Measurements from ENCODE around the gene ZWINT. TPM values are rescaled to one million over a fixed set of nuclear protein-coding genes. Genes with fewer than 3 reads are reported as not detected.

The ZWINT gene
- total RNA-seq, 4 donors from 2014 or later = 5.2 to 21.9 (median 6.9) TPM

DNA sequence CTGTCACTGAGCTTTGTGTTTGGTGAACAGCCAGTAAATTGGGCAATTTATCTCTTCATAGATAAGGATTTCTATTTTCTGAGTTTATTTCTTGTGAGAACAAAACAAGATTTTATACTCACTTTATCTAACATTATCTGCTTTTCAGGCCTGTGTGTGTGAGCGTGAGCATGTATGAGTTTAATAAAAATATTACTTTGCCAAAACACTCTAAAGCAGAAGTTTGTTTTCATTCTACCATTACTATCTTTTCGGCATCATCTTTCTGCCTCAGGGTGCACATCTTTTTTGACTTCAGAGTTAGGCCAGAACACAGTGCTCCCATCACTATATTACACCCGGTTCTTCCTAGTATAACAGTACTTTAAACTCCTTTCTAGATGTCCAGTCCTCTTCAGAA is 13.0 kb downstream of the ZWINT start:
- WGBS, 2 donors (ENCODE audit: low coverage in 1 of 2) = 81 to 89% methylated on average over 3 of the region's 3 CpGs
- in situ Hi-C loops (cut with MboI; ENCODE audit: low pct_ligation_motif_present in 1 of 4, low pct_unique_long_range_greater_than_20kb in 1 of 4, low sequenced_read_pairs in 3 of 4) = no loop called here
- no peak overlapping the region for H3K27ac ChIP-seq
- intact Hi-C loops (cut with DNase I; ENCODE audit: low total_unique reads) = no loop called here
- no peaks in the 10 kb centered on the region for H3K36me3 ChIP-seq
- H3K4me1 ChIP-seq = no peaks in the 10 kb centered on the region
- H3K4me3 ChIP-seq = no peak overlapping the region
- no peaks in the 10 kb centered on the region for H3K9me3 ChIP-seq
- no peaks in the 10 kb centered on the region for H3K27me3 ChIP-seq
- TF ChIP-seq POLR2AphosphoS5 (IDR thresholded peaks at IDR 0.05) (no peak), POLR2A (IDR thresholded peaks at IDR 0.05) (no peak), EP300 (IDR thresholded peaks at IDR 0.05; ENCODE audit: low read depth) (no peak)
- TF ChIP-seq, protein P1, sequence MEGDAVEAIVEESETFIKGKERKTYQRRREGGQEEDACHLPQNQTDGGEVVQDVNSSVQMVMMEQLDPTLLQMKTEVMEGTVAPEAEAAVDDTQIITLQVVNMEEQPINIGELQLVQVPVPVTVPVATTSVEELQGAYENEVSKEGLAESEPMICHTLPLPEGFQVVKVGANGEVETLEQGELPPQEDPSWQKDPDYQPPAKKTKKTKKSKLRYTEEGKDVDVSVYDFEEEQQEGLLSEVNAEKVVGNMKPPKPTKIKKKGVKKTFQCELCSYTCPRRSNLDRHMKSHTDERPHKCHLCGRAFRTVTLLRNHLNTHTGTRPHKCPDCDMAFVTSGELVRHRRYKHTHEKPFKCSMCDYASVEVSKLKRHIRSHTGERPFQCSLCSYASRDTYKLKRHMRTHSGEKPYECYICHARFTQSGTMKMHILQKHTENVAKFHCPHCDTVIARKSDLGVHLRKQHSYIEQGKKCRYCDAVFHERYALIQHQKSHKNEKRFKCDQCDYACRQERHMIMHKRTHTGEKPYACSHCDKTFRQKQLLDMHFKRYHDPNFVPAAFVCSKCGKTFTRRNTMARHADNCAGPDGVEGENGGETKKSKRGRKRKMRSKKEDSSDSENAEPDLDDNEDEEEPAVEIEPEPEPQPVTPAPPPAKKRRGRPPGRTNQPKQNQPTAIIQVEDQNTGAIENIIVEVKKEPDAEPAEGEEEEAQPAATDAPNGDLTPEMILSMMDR (IDR thresholded peaks at IDR 0.05) = no peak
- no peak for DNase-seq

DNA sequence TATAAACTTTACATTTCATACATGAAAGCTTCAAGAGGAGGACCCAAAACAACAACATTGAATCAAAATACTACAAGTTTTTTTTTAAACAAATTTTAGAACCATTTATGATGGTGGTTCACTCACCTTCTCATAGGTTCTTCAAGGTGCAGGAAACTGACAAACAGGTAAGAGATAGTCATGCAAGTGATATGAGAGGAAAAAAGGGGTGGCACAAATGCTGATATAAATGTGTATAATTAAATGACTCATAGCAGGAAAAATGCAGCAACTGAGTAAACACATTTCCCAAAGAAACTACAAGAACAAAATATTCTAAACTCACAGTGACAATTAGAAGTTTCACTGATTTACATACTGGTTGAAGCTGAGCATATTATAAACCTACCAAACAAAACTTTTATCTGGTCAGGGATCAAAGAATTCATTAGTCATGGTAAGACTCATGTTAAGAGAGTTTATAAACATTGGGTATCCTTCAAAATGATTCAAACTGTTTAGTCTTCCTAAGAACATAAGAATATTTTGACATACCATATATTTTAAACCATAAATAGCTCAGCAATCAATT is 14.1 kb downstream of the ZWINT start:
- Histone ChIP-seq H3K27ac (no peak overlapping the region), H3K36me3 (no peaks in the 10 kb centered on the region), H3K4me3 (no peak overlapping the region), H3K9me3 (no peaks in the 10 kb centered on the region), H3K4me1 (no peaks in the 10 kb centered on the region), H3K27me3 (no peaks in the 10 kb centered on the region)
- no peak for DNase-seq
- in situ Hi-C loops (cut with MboI; ENCODE audit: low pct_ligation_motif_present in 1 of 4, low pct_unique_long_range_greater_than_20kb in 1 of 4, low sequenced_read_pairs in 3 of 4) = no loop called here
- intact Hi-C loops (cut with DNase I; ENCODE audit: low total_unique reads) = no loop called here
- TF ChIP-seq, protein P1 (IDR thresholded peaks at IDR 0.05) = no peak
- no peak for TF ChIP-seq POLR2AphosphoS5 (IDR thresholded peaks at IDR 0.05)
- TF ChIP-seq POLR2A (IDR thresholded peaks at IDR 0.05) = no peak
- TF ChIP-seq EP300 (IDR thresholded peaks at IDR 0.05; ENCODE audit: low read depth) = no peak

DNA sequence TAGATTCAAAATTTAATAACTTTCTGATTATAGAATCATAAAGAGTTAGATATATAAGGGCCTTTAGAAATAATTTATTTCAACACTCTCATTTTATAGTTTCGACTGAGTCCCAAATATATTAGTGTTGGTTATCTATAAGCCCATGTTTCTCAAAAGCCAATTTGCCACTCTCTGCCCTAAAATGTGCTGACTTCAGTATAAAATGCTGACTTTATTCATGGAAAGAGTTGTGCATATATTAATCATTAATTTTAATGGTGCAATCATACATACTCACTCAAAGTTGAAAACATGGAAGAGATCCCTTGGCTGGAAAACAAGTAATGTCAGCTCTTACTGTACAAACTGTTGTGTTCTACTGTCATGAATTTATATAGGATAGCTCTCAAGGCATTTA is 19.4 kb downstream of the ZWINT start:
- TF ChIP-seq POLR2A (IDR thresholded peaks at IDR 0.05) (no peak), POLR2AphosphoS5 (IDR thresholded peaks at IDR 0.05) (no peak), EP300 (IDR thresholded peaks at IDR 0.05; ENCODE audit: low read depth) (no peak)
- TF ChIP-seq, protein P1 (IDR thresholded peaks at IDR 0.05) = no peak
- Histone ChIP-seq H3K4me1 (no peaks in the 10 kb centered on the region), H3K27ac (no peak overlapping the region), H3K4me3 (no peak overlapping the region), H3K27me3 (no peaks in the 10 kb centered on the region), H3K9me3 (no peaks in the 10 kb centered on the region), H3K36me3 (no peaks in the 10 kb centered on the region)
- DNase-seq = no peak
- intact Hi-C loops (cut with DNase I; ENCODE audit: low total_unique reads) (no loop called here), in situ Hi-C loops (cut with MboI; ENCODE audit: low pct_ligation_motif_present in 1 of 4, low pct_unique_long_range_greater_than_20kb in 1 of 4, low sequenced_read_pairs in 3 of 4) (no loop called here)
- 83 to 86% methylated on average over 1 of the region's 1 CpG for WGBS, 2 donors (ENCODE audit: low coverage in 1 of 2)

DNA sequence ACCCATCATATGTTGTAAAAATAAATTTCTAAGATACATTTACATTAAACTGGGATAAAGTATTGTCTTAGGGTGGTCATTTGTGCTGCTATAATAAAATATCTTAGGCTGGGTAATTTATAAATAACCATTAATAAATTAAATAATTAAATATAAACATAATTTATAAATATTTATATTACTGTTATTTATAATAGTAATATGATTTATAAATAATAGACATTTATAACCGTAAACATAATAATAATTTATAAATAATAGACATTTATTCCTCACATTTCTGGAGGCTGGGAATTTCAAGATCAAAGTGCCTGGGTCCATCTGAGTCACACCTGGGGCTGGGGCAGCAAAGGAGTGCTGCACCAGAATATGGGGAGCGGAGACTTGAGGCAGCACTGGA is 31.1 kb downstream of the ZWINT start:
- Histone ChIP-seq H3K27me3 (no peaks in the 10 kb centered on the region), H3K9me3 (no peaks in the 10 kb centered on the region), H3K27ac (no peak overlapping the region), H3K4me3 (no peak overlapping the region), H3K4me1 (no peaks in the 10 kb centered on the region), H3K36me3 (no peaks in the 10 kb centered on the region)
- WGBS, 2 donors (ENCODE audit: low coverage in 1 of 2) = 98 to 100% methylated on average over 2 of the region's 2 CpGs
- no peak for DNase-seq
- in situ Hi-C loops (cut with MboI; ENCODE audit: low pct_ligation_motif_present in 1 of 4, low pct_unique_long_range_greater_than_20kb in 1 of 4, low sequenced_read_pairs in 3 of 4) = no loop called here
- TF ChIP-seq EP300 (IDR thresholded peaks at IDR 0.05; ENCODE audit: low read depth) = no peak
- intact Hi-C loops (cut with DNase I; ENCODE audit: low total_unique reads) = no loop called here

DNA sequence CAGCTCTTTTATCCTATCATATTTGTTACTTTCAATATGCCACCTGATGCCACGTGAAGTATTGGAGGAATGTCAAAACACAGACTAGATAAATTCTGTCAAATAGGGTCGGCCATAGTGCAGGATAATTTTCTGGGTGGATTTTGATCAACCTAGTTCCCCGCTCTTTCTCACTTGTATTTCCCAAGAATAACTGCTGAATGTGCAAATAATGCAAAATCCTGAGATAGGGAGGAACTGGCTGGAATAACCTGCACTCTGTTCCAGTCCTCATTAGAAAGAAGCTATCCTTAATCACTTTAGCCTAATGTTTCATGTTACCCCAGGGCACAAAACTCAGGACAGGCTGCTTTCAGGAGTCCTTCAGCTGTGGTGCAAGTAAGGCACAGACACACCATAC is 33.9 kb downstream of the ZWINT start:
- TF ChIP-seq, protein P1 (IDR thresholded peaks at IDR 0.05) = no peak
- no peak for TF ChIP-seq EP300 (IDR thresholded peaks at IDR 0.05; ENCODE audit: low read depth)
- TF ChIP-seq POLR2AphosphoS5 (IDR thresholded peaks at IDR 0.05) = no peak
- TF ChIP-seq POLR2A (IDR thresholded peaks at IDR 0.05) = no peak
- in situ Hi-C loops (cut with MboI; ENCODE audit: low pct_ligation_motif_present in 1 of 4, low pct_unique_long_range_greater_than_20kb in 1 of 4, low sequenced_read_pairs in 3 of 4) = no loop called here
- no peaks in the 10 kb centered on the region for H3K9me3 ChIP-seq
- H3K27ac ChIP-seq = no peak overlapping the region
- no peaks in the 10 kb centered on the region for H3K27me3 ChIP-seq
- H3K4me3 ChIP-seq = no peak overlapping the region
- H3K36me3 ChIP-seq = no peaks in the 10 kb centered on the region
- no peak for DNase-seq
- WGBS, 2 donors (ENCODE audit: low coverage in 1 of 2) = 71 to 73% methylated on average over 3 of the region's 3 CpGs
- no peaks in the 10 kb centered on the region for H3K4me1 ChIP-seq
- intact Hi-C loops (cut with DNase I; ENCODE audit: low total_unique reads) = no loop called here

All from transverse colon (tissue), 4 donors.